Fibroblast of pulmonary artery (primary cell): Measurements from ENCODE around the gene NPHP4.

Experiments
- DNase-seq: peaks from one replicate; pipeline ENCODE4 v3.0.0-alpha.2; 2010; ENCODE audit warnings: low read depth
- H3K4me3 ChIP-seq: replicated peaks from 2 replicates; pipeline ENCODE4 v1.5.1; 2011; ENCODE audit warnings: low read depth, mild to moderate bottlenecking, control low read depth, low read length, moderate library complexity
- TF ChIP-seq, protein P1 (sequence below): IDR thresholded peaks from 2 replicates; pipeline ENCODE4 v1.5.1; 2011; ENCODE audit warnings: mild to moderate bottlenecking, control low read depth, low read length, inconsistent platforms; ENCODE audit errors: missing control alignments

The NPHP4 gene

DNA sequence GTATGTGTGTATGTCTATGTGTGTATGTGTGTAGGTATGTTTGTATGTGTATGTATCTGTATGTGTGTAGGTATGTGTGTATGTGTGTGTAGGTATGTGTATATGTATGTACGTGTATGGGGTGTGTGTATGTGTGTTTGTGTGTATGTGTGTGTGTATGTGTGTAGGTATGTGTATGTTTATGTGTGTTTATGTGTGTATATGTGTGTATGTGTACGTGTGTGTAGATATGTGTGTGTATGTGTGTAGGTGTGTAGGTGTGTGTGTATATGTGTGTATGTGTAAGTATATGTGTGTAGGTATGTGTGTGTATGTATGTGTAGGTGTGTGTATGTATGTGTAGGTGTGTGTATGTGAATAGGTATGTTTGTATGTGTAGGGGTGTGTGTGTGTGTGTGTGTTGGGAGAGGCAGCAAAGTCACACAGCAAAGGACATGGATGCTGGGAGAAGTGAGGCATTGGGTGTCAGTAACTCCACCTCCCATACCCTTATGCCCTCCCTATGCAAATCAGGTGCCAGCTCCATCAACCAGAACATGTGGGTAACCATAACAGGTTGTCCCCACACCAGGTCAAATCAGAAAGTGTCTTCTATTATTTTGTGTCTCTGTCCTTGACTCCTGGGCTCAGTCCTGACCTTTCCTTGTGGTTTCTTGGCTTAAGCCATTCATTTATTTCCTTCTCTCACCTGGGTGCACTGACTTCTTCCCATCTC lies 38.5 kb upstream of the NPHP4 start:
- no peak overlapping the region for H3K4me3 ChIP-seq
- TF ChIP-seq, protein P1, sequence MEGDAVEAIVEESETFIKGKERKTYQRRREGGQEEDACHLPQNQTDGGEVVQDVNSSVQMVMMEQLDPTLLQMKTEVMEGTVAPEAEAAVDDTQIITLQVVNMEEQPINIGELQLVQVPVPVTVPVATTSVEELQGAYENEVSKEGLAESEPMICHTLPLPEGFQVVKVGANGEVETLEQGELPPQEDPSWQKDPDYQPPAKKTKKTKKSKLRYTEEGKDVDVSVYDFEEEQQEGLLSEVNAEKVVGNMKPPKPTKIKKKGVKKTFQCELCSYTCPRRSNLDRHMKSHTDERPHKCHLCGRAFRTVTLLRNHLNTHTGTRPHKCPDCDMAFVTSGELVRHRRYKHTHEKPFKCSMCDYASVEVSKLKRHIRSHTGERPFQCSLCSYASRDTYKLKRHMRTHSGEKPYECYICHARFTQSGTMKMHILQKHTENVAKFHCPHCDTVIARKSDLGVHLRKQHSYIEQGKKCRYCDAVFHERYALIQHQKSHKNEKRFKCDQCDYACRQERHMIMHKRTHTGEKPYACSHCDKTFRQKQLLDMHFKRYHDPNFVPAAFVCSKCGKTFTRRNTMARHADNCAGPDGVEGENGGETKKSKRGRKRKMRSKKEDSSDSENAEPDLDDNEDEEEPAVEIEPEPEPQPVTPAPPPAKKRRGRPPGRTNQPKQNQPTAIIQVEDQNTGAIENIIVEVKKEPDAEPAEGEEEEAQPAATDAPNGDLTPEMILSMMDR: no peak
- DNase-seq: no peak

- no peak overlapping the region for H3K4me3 ChIP-seq
- TF ChIP-seq, protein P1: no peak
- DNase-seq: no peak
These were observed 37.9 kb upstream of the NPHP4 start for GRCh38 chr1:6030132-6030531.

DNA sequence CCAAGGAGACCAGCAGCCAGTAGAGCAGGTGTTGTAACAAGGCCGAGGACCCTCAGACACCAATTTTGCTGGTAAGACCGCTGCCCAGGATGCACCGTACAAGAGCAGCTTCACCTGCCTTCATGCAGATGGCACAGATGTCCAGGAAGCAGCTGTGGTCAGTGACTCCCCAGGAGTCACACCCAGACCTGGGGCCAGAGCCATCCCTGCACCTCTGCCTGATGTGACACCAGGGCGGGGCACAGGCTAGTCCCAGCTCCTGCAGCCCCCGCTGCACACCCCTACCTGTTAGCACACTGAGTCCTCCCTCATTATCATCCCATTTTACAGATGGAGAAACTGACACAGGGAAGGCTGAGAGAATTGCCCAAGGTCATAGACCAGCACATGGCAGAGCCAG lies 37.1 kb upstream of the NPHP4 start:
- TF ChIP-seq, protein P1: no peak
- no peak overlapping the region for H3K4me3 ChIP-seq
- no peak for DNase-seq

GRCh38 chr1:6028042-6028850 lies 36.0 kb upstream of the NPHP4 start:
- DNase-seq: no peak
- TF ChIP-seq, protein P1: no peak
- H3K4me3 ChIP-seq: no peak overlapping the region

DNA sequence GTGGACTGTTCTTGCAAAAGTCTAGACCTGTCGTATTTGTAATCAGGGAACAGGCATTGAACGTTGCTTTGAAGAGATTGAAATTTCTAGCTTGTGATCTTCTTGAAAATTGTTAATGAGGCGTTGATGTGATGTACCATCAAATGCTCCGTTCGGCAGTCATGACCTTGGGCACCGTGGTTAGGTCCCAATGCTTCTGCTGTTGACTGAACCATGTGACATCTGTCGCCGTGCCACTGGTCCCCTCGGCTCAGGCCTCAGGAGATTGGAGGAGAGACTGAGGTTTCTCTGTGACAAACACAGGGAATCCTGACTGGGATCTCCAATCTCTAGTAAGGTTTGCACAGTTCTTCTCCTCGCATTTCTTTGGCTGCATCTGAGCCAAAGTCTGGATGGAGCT lies 35.4 kb upstream of the NPHP4 start:
- H3K4me3 ChIP-seq: no peak overlapping the region
- TF ChIP-seq, protein P1: no peak
- DNase-seq: no peak

GRCh38 chr1:6026095-6026809 lies 34.0 kb upstream of the NPHP4 start:
- no peak overlapping the region for H3K4me3 ChIP-seq
- no peak for DNase-seq
- TF ChIP-seq, protein P1: no peak
